Fibroblast of skin of left biceps (primary cell): ENCODE data around the gene TRAF4.
"Not testable (repeated sequence)": the region's sequence is repeated elsewhere in the genome, so short reads cannot be mapped to it uniquely, and the experiment has no call there.

Experiments used
- DNase-seq, 2 experiments: peaks; one replicate each; pipeline ENCODE4 v3.0.0-alpha.2; 2013; ENCODE audit warnings: low read depth in 2 of 2

Gene TRAF4

DNA sequence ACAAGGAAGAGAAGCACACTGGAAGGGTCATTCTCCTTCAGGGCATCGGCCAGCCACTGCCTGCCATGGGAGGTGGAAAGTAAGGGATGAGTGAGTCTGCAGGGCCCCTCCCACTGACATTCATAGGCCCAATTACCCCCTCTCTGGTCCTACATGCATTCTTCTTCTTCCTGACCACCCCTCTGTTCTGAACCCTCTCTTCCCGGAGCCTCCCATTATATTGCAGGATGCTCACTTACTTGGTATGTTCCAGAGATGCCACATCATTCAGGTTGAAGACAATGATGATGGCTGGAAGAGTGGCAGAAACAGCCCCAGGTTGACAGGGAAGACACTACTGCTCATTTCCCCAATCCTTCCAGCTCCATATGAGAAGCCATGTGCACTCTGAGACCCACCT lies 28.6 kb upstream of the TRAF4 start:
- no peak for DNase-seq

DNA sequence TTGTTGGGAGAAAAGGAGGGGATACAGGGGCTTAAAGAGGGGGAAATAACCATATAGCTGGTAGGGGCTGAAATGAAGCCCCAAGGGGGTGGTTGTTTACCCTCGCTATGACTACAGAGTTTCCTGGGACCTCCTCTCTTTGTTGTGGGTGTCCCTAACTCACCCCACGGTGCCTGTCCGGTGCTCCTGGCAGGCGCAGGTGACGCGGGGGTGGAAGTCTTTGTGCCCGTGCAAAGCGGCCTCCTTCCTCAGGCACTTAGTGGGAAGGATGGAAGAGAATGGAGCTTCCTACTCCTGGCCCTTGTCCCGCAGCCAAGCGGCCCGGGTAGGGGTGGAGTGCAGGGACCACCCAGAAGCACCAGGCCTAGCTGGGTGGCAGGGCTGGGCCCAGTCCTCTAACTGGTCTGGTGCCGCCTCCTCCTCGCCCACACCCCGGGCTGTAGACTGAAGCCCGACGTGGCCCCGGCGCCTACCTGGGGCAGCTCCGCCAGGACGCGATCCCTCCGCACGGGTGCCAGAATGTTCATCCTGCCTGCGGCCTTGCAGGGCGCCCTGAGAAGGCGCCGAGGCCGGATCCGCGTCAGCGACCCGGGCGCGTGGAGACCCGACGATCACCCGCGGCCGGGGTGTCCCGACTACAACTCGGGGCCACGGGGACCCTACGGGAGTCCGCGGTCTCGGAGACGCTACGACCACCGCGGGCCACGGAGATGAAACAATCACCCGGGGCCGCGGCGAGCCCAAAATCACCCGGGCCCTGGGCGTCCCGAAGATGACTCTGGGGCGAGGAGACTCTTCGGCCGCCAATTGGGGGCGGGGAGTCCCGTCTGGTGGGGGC lies 26.9 kb upstream of the TRAF4 start:
- no peak for DNase-seq

DNA sequence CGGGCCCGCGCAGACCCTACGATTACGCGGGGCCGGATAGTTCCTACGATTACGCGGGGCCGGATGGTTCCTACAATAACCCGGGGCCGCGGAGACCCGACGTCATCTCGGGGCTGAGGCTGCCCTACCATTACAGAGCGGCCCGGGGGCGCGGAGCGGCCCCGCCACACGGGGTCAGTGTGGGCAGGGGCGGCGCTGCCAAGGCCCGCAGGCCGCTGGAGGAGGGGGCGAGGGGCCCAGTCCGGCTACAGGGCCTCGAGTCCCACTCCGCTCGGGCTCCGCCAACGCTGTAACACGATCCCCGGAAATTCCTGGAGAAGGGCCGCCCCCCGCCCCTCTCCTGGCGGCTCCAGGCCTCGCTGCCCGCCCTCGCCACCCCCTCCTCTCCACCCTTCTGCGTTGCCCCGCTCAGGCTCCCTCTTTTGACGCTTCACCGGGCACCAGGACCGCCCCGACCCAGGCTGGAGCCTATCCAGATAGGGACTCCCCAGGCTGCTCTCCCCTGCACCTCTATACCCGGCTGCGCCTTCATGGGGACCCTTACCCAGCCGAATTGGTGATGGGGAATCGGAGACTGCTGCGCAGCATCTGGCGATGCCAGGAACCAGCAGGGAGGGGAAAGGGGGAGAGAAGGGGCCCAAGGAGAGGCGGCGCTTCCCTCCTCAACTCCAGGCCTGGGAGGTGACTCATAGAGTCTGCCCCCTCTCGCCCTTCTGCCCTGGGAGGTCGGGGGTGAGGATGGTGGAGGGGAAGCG lies 26.1 kb upstream of the TRAF4 start, which contains the start of gene RAB34:
RAB34 (minus strand) TSS at position 291 of the 755 bp plus-strand sequence. CDS start 602 bp downstream, outside the sequence.
- peak; percentile 73 to 75 for DNase-seq

DNA sequence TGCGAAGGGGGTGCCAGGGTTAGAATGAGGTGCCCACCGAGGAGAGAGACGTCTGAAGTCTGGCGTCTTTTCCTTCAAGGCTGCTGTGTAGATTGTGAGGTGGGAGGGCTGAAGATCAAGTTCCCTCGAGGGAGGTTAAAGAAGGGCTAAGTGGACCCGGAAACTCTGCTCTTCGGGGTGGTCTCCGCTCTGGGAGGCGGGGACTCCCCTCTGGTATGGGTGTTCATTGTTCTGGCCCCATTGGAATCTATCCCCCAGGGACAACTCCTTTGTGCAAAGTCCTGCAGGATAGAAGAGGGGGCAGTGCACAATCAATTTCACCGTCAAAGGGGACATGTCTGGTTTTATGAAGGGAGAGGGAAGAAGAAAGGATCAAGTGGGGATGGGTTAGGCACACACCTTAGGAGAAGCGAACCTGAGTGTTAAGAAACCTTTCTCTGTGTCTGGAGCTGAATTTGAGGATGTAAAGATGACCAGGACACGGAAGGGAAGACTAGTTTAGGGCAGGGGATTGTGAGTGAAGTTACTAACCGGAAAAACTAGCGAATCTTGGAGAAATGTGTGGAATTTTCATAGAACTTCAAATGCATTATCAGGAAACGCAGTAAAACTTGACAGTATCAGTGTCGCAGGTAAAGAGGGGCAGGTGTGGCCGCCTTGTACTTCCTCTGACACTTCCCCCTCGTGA lies 25.3 kb upstream of the TRAF4 start:
- no peak for DNase-seq

DNA sequence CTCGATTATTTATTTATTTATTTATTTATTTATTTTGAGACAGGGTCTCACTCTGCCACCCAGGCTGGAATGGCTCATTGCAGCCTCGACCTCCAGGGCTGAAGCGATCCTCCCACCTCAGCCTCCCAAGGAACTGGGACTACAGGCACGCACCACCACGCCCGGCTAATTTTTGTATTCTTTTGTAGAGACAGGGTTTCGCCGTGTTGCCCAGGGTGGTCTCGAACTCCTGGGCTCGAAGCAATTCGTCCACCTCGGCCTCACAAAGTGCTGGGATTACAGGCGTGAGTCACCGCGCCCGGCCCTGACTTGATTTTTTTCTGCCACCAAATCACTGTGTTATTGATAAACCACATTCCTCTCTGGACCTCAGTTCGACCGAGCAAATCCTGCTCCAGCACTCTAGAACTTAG lies 24.8 kb upstream of the TRAF4 start:
- DNase-seq, result no peak

DNA sequence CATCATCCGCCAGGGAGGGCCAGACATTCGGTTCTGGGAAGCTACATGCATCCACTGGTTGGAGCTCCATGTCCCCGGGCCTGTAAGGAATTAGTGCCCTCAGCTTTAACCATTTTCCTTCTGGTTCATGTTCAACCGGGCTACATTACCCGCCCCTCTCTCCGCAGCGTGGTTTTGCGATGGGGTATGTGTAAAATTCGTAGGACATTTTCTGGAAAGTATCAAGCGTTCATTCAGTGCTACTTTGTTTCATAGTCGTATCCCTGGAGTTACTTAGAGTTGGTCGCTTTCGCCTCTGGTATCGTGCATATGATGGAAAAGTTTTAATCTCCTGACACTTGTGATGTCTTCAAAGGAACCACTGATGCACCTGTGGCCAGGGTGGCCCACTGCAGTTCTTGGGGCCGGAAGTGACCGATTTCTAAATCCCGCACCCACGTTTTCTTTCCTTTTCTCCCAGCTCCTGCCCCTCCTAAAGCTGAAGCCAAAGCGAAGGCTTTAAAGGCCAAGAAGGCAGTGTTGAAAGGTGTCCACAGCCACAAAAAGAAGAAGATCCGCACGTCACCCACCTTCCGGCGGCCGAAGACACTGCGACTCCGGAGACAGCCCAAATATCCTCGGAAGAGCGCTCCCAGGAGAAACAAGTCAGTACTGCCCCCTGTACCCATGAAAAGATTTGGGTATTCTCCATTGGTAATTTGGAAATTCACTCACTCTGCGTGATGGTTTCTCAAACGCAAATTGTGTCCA lies 23.4 kb upstream of the TRAF4 start:
- no peak for DNase-seq

DNA sequence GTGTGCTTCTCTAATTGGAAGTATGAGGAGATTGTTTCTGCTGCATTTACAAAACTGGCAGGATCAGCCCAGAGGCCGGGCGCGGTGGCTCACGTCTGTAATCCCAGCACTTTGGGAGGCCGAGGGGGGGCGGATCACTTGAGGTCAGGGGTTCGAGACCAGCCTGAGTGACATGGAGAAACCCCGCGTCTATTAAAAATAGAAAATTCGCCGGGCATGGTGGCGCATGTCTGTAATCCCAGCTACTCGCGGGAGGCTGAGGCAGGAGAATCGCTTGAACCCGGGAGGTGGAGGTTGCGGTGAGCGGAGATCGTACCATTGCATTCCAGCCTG lies 22.8 kb upstream of the TRAF4 start:
- not testable (repeated sequence) for DNase-seq

DNA sequence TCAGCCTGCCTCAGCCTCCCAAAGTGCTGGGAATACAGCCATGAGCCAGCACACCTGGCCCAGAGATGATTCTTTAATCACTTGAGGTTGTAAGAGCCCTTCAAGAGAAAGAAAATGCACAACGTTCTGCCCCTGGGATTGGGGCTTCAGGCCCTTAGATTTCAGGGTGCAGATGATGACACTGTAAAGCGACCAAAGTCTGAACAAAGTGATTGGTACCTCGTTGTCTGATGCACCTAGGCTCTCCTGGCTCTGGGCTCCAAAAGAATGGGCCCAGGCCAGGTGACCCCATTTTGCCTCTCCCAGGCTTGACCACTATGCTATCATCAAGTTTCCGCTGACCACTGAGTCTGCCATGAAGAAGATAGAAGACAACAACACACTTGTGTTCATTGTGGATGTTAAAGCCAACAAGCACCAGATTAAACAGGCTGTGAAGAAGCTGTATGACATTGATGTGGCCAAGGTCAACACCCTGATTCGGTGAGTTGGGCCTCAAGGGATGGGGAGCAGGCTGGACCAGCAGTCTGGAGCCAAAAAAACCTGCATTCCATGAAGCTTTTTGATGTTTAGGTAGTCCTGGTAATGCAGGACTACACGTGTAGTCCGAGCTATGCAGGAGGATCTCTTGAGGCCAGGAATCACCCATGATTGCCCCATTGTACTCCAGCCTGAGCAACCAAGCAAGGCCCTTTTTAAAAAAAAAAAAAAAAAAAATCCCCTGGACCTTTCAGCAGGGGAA lies 21.2 kb upstream of the TRAF4 start:
- DNase-seq, result no peak

DNA sequence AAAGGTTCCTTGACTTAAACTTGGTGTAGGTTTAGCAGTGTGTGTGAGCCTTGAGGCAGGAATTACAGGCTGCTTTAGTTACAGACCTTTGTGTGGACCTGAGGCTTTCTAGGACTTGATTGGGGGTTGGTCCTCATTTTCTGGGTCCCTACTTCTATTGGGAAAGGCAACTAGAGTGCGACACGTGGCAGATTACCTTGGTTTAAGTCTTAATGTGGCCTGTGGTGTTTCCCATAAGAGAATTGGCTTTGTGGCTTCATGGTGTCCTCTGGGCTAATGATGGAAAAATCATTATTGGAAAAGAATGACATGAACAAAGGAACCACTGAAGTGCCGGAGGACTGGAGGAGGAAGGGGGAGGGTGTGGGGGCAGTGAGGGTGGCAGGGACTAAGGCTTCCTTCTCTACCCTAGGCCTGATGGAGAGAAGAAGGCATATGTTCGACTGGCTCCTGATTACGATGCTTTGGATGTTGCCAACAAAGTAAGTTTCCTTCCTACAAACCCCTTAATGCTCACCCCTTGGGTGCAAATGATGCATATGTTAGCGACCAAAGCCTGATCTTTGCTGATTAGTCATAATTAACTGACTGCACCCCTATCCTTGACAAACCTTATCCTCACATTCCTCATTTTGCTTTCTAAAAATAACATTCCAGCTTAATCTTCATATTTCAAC lies 20.5 kb upstream of the TRAF4 start:
- no peak for DNase-seq

DNA sequence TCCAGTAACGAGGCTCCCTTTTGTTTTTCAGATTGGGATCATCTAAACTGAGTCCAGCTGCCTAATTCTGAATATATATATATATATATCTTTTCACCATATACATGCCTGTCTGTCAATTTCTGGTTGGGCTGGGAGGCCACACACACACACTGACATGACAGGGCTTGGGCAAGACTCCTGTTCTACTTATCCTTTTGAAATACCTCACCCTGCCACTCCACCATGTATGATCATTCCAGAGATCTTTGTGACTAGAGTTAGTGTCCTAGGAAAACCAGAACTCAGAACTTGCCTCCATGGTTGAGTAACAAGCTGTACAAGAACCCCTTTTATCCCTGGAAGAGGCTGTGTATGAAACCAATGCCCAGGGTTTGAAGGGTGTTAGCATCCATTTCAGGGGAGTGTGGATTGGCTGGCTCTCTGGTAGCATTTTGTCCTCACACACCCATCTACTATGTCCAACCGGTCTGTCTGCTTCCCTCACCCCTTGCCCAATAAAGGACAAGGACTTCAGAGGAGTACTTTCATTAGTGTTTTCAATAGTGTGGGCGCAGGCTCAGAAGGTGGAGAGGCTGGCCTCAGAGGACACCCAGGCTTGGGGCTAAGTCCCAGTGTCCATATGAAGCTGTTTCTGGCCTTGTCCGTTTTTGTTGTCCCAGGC lies 19.8 kb upstream of the TRAF4 start:
- DNase-seq, result not testable (repeated sequence)

DNA sequence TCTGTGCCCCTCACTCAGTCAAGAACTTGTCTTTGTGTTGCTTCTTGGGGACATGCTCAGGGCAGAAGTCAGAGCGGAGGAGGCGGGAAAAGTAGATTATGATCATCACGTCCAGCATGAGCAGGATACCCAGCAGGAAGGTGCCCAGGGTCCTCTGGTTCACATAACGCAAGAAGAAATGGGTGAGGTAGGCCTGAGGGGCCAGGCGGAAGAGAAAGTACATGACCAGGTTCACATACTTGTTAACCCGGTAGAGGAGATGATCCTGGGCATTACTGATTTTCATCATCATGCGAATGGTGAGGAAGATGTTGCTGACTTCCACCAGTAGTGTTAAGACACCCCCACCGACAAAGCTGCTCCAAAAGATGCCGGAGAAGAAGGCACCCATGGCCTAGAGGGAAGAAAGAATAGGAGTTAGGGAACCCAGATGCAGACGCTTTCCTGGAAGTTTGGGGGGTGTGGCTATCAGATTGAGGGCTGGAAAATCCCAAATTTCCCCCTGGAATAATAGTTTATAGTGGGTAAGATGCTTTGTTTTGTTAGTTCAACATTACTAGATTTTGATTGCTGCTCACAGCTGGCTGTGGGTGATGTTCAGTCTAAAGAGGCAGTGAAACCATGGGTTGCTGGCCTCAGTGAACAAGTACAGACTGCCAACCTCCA lies 19.2 kb upstream of the TRAF4 start:
- DNase-seq, result no peak

DNA sequence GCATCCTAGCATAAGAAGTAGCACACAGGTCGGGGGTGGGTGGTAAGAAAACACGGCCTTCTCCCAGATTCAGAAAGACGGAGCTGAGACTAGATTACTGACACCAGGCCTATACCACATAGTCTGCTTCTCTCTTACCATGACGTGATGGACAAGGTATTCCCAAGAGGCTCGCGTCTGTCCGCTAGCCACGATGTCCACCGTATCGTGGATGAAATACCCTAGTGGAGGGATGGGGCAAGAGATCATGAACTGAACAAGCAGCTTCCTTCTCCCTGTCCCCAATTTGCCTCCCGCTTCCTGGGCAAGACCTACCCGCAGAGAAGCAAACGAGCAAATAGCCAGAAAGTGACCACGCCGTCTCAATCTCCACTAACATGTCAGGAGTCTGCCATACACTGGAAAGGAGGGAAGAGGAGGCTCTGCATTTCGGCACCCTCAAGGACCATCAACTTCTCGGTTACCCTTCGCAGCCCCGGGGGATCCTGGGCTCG lies 18.6 kb upstream of the TRAF4 start:
- DNase-seq, result no peak

DNA sequence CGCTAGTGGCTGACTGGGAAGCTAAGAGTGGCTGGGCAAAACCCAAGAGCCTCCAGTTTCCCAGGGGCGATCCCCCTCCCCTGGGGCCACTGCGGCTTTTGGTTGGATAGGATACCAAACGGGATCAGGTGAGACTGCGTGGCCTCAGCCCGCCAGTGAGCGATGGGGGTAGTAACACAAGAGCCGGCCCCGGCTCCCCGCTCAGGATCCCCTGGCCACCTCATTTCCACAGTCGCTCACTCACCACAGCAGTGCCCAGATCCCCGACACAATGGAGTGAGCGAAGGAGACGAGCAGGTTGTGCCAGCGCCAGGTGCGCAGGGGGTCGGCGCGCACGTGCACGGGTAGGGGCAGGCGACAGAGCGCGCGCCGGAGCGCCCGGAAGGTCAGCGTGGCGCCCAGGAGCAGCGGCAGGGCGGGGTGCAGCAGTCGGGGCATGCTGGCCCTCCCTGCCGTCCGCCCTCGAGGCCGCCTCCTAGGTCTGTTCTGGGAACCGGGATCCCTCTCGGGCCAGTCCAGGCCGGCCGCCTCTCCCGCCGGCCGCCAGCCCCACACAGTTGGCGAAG lies 18.1 kb upstream of the TRAF4 start:
- no peak for DNase-seq

DNA sequence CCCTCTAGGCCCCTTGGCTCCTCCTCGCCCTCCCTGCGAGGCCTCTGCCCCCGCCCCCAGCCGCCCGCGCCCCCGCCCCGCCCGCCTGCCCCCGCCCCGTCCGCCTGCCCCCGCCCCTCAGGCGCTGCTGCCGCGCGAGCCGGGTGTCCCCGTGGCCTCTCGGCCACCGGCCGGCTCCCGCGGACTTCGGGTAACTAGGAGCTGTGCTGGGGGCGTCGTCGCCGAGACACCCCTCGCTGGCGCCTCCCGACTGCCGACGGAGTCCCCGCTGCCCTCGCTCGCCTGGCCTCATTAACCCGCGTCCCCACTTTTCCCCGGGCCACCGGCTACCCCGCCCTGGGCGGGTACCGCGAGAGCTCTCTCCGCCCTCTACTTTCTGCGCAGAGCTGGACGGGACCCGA lies 17.6 kb upstream of the TRAF4 start, which contains the start of gene TLCD1:
TLCD1 (minus strand) TSS at position 8 of the 401 bp plus-strand sequence. CDS start 136 bp downstream, outside the sequence.
- no peak for DNase-seq

DNA sequence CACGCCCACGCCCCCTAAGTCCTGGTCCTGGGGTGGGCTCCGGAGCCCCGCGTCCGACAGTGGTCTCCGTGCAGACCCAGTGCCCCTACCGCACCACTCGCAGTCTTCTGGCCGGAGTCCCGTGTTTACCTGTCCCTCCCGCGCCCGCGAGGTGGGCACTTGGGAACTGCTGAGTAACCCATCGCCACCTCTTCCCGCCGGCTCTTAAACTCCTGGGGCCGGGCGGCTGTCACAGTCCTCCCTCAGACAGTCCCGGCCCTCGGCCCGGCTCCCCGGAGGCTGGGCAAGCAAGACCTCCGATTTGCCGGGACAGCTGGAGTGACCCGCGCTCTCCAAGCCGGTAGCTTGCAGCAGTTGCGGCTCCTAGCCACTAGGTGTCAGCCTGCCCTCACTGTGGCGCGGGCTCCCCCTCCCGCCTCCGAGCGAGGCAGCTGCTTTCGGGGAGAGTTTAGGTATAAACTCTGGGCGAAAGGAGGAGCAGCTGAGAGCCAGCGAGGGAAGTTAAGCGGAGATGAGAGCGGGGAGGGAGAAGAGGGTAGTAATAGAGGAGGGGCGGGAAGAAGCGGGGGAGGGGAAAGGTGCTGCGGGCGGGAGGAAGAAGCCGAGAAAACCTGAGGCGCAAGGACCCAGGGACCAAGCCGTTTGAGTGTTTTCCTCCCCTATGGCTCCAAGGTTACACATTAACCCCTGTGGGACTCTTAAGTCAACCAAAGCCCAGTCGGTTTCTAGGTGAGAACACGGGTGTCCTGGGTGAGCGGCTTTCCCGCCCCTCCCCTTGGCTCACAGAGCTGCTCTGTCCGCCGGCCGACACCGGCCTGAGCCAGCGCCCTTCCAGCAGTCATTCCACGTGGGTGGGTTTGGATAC lies 17.0 kb upstream of the TRAF4 start:
- DNase-seq, result peak; percentile 76 to 83

DNA sequence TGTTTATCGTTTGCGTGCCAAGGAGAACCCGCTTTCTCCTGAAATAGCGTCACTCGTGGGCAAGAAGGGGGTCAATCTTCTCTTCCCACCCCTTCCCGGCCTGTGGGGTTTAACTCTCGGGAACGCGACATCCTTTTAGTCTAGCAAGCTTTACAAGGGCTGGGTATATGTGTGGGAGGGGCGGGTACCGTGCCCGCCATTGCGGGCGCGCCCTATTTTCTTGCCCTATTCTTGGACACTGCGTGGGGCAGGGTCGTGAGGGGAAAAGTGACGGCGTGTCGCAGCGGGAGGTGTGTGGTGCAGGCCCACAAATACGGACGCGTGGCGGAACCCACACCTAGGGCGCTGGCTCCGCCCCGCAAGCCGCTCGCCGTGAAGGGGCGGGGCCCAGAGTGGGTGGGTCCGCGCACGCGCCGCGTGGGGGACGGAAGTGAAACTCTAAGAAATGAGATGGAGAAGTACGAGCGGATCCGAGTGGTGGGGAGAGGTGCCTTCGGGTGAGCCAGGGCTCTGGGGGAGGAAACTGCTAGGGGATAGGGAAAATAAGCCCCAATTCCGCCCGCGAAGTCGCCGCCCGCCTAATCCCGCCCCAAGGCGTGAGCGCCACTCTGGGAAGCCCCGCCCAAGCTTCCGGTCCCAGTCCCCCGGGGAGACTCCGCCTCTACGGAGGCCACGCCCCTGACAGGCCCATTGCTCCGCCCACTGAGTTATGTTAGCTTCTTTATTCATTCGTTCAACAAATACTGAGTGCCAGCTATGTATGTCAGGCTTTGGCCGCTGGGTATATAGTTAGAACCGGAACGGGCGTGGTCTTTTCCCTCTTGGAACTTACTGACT lies 15.2 kb upstream of the TRAF4 start, which contains the start of gene NEK8:
NEK8 (plus strand) TSS at position 425 of the 837 bp plus-strand sequence; CDS start at position 451, 26 bp downstream.
- DNase-seq, result peak; percentile 70 to 76

DNA sequence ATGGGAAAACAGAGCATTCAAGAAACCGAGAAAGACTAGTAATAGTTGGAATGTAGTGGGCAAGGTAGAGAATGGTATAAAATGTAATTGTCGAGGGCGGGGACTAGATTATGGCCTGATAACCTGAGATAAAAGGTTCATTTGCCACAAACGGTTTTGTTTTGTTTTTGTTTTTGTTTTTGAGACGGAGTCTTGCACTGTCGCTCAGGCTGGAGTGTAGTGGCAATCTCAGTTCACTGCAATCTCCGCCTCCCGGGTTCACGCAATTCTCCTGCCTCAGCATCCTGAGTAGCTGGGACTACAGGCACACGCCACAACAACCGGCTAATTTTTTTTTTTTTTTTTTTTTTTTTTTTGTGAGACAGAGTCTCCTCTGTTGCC lies 13.9 kb upstream of the TRAF4 start:
- DNase-seq, result no peak
